Hematopoietic multipotent progenitor cell (in vitro differentiated cells): ENCODE measurements around the gene ATP2B3. TPM values are rescaled to one million over a fixed set of nuclear protein-coding genes. Genes with fewer than 3 reads are reported as not detected.
A peak's percentile ranks its signal among the peaks of the same experiment; 100 is the strongest.

Source experiments
- DNase-seq, 3 donors: peaks; one replicate each; pipeline ENCODE4 v3.0.0-alpha.2; 2011 to 2015; ENCODE audit warnings: low read depth in 2 of 3, low spot score in 2 of 3
- total RNA-seq: library from RNA; depleted of rRNA; stranded (reverse); fragments of >200 nt; gene quantifications from one replicate; pipeline ENCODE4 v1.2.3, GENCODE V29; 2012

ATP2B3 gene
- total RNA-seq, 1 donor, result not detected

- peak in 2 of 3 donors; percentile 67 to 69 for DNase-seq
Measured at GRCh38 chrX:153609917-153610835, 92.7 kb downstream of the ATP2B3 start.

GRCh38 chrX:153610836-153611213, 93.4 kb downstream of the ATP2B3 start:
- no peak for DNase-seq

GRCh38 chrX:153611298-153612095, 94.1 kb downstream of the ATP2B3 start:
- no peak for DNase-seq

- no peak for DNase-seq
Measured at GRCh38 chrX:153612413-153612812, 95.0 kb downstream of the ATP2B3 start.

DNA sequence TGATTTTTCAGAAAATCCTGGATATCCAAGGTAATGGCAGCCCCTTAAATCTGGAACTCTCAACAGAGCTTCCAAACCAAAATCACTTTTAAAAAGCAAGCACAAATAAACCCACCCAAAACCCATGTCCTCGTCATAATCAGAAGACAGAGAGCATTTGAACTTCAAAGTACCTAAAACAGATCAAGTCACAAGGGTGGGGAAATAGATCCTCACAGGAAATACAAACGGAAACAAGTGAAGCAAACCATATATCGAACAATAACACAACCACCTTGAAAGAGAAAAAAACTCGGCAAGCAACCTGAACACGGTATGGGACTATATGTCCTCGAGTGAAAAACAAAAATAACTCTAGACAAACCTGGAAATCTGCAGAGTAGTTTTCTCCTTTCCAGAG, 97.4 kb downstream of the ATP2B3 start:
- no peak for DNase-seq

GRCh38 chrX:153620576-153620975, 103.1 kb downstream of the ATP2B3 start:
- DNase-seq, result no peak

DNA sequence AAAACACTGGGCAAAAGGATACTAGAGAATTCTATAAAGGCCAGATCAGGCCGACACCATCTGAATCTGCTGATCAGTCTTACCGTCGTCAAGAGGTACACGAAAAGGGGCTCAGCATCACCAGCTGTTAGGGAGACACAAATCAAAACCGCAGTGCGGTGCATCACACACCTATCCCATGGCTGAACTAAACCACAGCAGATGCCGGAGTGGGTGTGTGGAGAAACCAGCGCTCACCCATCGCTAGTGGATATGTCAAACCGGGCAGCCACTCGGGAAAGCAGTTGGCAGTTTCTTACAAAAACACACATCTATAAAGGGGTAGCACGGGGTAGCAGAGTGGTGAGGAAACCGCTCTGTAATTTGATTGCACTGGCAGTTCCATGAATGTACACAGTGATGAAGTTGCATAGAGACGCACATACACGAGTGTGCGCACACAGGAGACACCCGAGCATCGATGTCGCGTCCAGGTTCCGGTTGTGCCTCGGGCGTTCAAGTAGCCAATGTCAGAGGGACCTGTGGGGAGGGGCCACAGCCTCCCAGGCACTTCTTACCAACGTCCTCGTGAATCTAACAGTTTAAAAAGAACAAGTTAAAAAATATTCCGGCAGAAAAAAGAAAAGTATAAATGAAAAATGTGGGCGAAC, 104.6 kb downstream of the ATP2B3 start:
- DNase-seq, result no peak

- DNase-seq, result no peak
Measured at GRCh38 chrX:153622661-153623309, 105.3 kb downstream of the ATP2B3 start.

GRCh38 chrX:153623310-153624029, 106.0 kb downstream of the ATP2B3 start:
- no peak for DNase-seq

GRCh38 chrX:153624196-153625091, 107.0 kb downstream of the ATP2B3 start:
- DNase-seq, result no peak

GRCh38 chrX:153625271-153626024, 108.0 kb downstream of the ATP2B3 start:
- DNase-seq, result no peak

DNA sequence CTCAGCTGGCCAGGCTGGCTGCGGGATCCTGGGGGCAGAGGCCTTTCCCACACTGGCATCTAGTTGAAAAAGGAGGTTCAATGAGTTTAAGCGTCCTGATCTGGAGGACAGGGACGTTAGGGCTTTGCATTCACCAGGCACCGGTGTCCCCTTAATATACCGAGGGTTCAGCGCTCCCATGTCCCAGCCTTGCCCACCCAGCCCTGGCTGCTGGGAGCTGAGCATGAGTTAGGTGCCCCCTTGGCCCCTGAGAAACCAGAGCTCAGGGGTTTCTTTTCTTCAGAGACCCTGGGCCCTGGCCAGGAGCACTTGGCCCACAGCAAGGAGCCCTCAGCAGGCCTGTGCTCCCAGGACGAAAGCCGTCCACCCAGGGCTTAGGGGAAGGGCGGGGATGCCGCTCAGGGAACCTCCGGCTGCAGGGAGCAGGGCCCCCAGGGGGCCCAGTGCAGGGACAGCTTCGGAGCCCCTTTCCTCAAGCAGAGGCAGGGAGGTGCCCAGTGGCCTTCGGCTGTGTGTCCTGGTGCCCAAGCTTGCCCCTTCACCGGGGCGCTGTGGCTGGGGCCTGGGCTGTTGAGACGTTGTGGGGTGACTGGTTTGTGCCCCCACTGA, 108.7 kb downstream of the ATP2B3 start:
- no peak for DNase-seq

- DNase-seq, result no peak
Measured at GRCh38 chrX:153626863-153627674, 109.6 kb downstream of the ATP2B3 start.

GRCh38 chrX:153627675-153628111, 110.3 kb downstream of the ATP2B3 start:
- no peak for DNase-seq

GRCh38 chrX:153628129-153628528, 110.7 kb downstream of the ATP2B3 start:
- DNase-seq, result no peak

DNA sequence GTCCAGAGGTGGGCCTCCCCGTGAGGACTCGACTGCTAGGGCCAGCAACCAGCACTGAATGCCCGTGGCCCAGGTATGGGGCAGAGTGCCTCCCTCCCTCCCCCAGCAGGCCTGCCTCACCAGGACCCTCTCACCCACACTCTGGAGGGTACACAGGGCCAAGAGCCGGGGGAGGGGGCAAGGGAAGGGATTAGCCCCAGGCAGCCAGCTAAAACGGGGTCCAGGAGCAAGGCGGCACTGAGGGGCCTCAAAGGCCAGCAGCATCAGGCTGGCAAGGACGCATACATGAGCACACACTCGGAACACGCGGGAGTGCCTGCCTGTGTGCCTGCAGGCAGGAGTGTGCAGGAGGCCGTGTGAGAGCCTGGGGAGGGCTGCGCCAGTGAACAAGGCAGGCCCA, 111.2 kb downstream of the ATP2B3 start:
- no peak for DNase-seq

DNA sequence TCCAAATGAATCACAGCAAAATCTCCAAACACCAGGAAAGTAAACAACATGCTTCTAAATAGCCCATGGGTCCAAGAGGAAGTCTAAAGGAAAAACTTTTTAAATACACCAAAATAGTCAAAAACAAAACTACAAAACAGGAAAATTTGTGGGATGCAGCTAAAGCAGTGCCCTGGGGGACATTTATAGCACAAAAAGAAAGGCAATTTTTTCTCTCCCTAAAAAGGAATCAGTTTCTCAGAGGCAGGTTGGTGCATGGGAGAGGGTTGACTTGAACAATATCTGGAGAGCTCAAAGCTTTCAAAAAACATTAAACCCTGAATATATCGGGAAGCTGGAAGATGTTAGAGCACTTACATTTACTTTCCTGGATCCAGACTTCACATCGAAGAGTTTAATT, 113.9 kb downstream of the ATP2B3 start:
- DNase-seq, result no peak
